GM23248 (cell line): Measurements from ENCODE around the gene ERCC3. TPM values are rescaled to one million over a fixed set of nuclear protein-coding genes. Genes with fewer than 3 reads are reported as not detected.

Source experiments
- DNase-seq: peaks from one replicate; pipeline ENCODE4 v3.0.0-alpha.2; 2015
- H2AFZ ChIP-seq: fragments of 200-600 bp; sonication (generic); 2 replicates; pipeline ENCODE4 v1.6.1; 2016; ENCODE audit warnings: antibody characterized with exemption
- H3F3A ChIP-seq: fragments of 200-600 bp; sonication (generic); 2 replicates; pipeline ENCODE4 v1.6.1; 2016; ENCODE audit warnings: mild to moderate bottlenecking, antibody characterized with exemption, mixed run types; ENCODE audit not compliant: insufficient read depth
- H3K27ac ChIP-seq: fragments of 200-600 bp; sonication (generic); 2 replicates; pipeline ENCODE4 v1.5.1; 2016; ENCODE audit warnings: mild to moderate bottlenecking
- H3K27me3 ChIP-seq: fragments of 200-600 bp; sonication (generic); replicated peaks from 2 replicates; pipeline ENCODE4 v1.6.1; 2016; ENCODE audit warnings: mild to moderate bottlenecking; ENCODE audit not compliant: insufficient read depth
- H3K36me3 ChIP-seq: fragments of 200-600 bp; sonication (generic); 2 replicates; pipeline ENCODE4 v1.6.1; 2016; ENCODE audit warnings: low read depth, mild to moderate bottlenecking
- H3K4me1 ChIP-seq: fragments of 200-600 bp; sonication (generic); 2 replicates; pipeline ENCODE4 v1.6.1; 2016; ENCODE audit warnings: mild to moderate bottlenecking; ENCODE audit not compliant: insufficient read depth
- H3K4me2 ChIP-seq: fragments of 200-600 bp; sonication (generic); one replicate; pipeline ENCODE4 v1.6.1; 2016; ENCODE audit warnings: mild to moderate bottlenecking; ENCODE audit not compliant: unreplicated experiment
- H3K4me3 ChIP-seq: fragments of 200-600 bp; sonication (generic); 2 replicates; pipeline ENCODE4 v1.5.1; 2016; ENCODE audit warnings: mild to moderate bottlenecking
- H3K79me2 ChIP-seq: fragments of 200-600 bp; sonication (generic); 2 replicates; pipeline ENCODE4 v1.6.1; 2016; ENCODE audit warnings: mild to moderate bottlenecking; ENCODE audit not compliant: insufficient read depth
- H3K9ac ChIP-seq: fragments of 200-600 bp; sonication (generic); 2 replicates; pipeline ENCODE4 v1.6.1; 2016; ENCODE audit warnings: mild to moderate bottlenecking
- H3K9me2 ChIP-seq: fragments of 200-600 bp; sonication (generic); 2 replicates; pipeline ENCODE4 v1.6.1; 2016; ENCODE audit warnings: mixed run types, mild to moderate bottlenecking, moderate library complexity; ENCODE audit not compliant: insufficient read depth
- H3K9me3 ChIP-seq: fragments of 200-600 bp; sonication (generic); one replicate; pipeline ENCODE4 v1.6.1; 2017; ENCODE audit warnings: low read depth
- H4K20me1 ChIP-seq: fragments of 200-600 bp; sonication (generic); 2 replicates; pipeline ENCODE4 v1.6.0; 2016; ENCODE audit not compliant: insufficient read depth
- EZH2 ChIP-seq: fragments of 200-600 bp; sonication (generic); IDR thresholded peaks from 2 replicates; pipeline ENCODE4 v1.6.1; 2018; ENCODE audit warnings: antibody characterized with exemption, mild to moderate bottlenecking; ENCODE audit not compliant: insufficient read depth, poor library complexity, severe bottlenecking
- EZH2phosphoT487 ChIP-seq: fragments of 200-600 bp; sonication (generic); IDR thresholded peaks from 2 replicates; pipeline ENCODE4 v1.6.1; 2018; ENCODE audit warnings: antibody characterized with exemption, moderate library complexity, mild to moderate bottlenecking, low read depth; ENCODE audit not compliant: insufficient read depth
- WGBS, 2 experiments: methylation state at CpG; one replicate each; pipeline ENCODE4 v1.1.6; 2015 to 2017; ENCODE audit warnings: low lambda C conversion rate in 2 of 2, low coverage in 1 of 2; ENCODE audit errors: missing lambda C conversion rate in 2 of 2; 5-methylcytosine and 5-hydroxymethylcytosine counted together
- in situ Hi-C: fragments of 300-500 bp; cut with MboI; formaldehyde crosslinking; loops from 2 replicates; pipeline ENCODE4 v1.15.0; 2020
- polyA plus RNA-seq: library from polyadenylated mRNA; unstranded; fragments of >200 nt; fragmentation: Nextera tagmentation; extraction: Ambion mirVana; gene quantifications from 2 replicates; pipeline ENCODE4 v1.2.1, GENCODE V29; 2016
- total RNA-seq: library from RNA; depleted of rRNA; stranded (reverse); fragments of >200 nt; shearing (Covaris generic); gene quantifications from 2 replicates; pipeline ENCODE4 v1.2.3, GENCODE V29; 2014

The ERCC3 gene
- total and polyA plus RNA-seq, 2 experiments from 2014 or later = 41.8 to 42.9 TPM

- peaks cover 33% of the 10 kb centered on the region for H3K36me3 ChIP-seq
- 96 to 98% methylated on average over 1 of the region's 1 CpG for whole genome bisulfite sequencing, 2 experiments
- in situ Hi-C loops = no loop called here
These were observed 36.8 kb upstream of the ERCC3 start for GRCh38 chr2:127330753-127331152.

GRCh38 chr2:127326289-127326945 is 32.5 kb upstream of the ERCC3 start:
- Histone ChIP-seq H3K9me2 (no peaks in the 10 kb centered on the region), H3K9me3 (no peaks in the 10 kb centered on the region), H3K4me3 (no peak overlapping the region), H3K79me2 (peaks cover 4% of the 10 kb centered on the region; the same call in 1 of the 2 replicates), H3K27ac (no peak overlapping the region), H3K27me3 (no peaks in the 10 kb centered on the region), H2AFZ (no peak overlapping the region), H4K20me1 (no peaks in the 10 kb centered on the region), H3K36me3 (peaks cover 32% of the 10 kb centered on the region), H3K4me2 (no peak overlapping the region), H3K9ac (no peak overlapping the region), H3F3A (peaks cover 3% of the 10 kb centered on the region; the same call in 1 of the 2 replicates), H3K4me1 (peaks cover 16% of the 10 kb centered on the region)
- in situ Hi-C loops = no loop called here
- peak; percentile 28 for DNase-seq
- 74 to 77% methylated on average over 2 of the region's 2 CpGs for WGBS, 2 experiments
- TF ChIP-seq EZH2phosphoT487 (no peak), EZH2 (no peak)

More at GRCh38 chr2:127330753-127331152, 36.8 kb upstream of the ERCC3 start:
- no peaks in the 10 kb centered on the region for H3K9me3 ChIP-seq
- TF ChIP-seq EZH2 = no peak
- TF ChIP-seq EZH2phosphoT487 = no peak
- no peaks in the 10 kb centered on the region for H3F3A ChIP-seq
- no peaks in the 10 kb centered on the region for H4K20me1 ChIP-seq
- no peak overlapping the region for H2AFZ ChIP-seq
- no peak overlapping the region for H3K4me3 ChIP-seq
- no peak overlapping the region for H3K9ac ChIP-seq
- no peaks in the 10 kb centered on the region for H3K27me3 ChIP-seq
- H3K9me2 ChIP-seq = no peaks in the 10 kb centered on the region
- H3K79me2 ChIP-seq = peaks cover 24% of the 10 kb centered on the region
- DNase-seq = no peak
- no peak overlapping the region for H3K27ac ChIP-seq
- no peak overlapping the region for H3K4me2 ChIP-seq
- peaks cover 13% of the 10 kb centered on the region; the same call in 1 of the 2 replicates for H3K4me1 ChIP-seq

- Histone ChIP-seq H3K36me3 (peaks cover 35% of the 10 kb centered on the region), H3K4me3 (no peak overlapping the region), H3F3A (peaks cover 3% of the 10 kb centered on the region; the same call in 1 of the 2 replicates), H3K9ac (no peak overlapping the region), H4K20me1 (no peaks in the 10 kb centered on the region), H3K4me2 (no peak overlapping the region), H3K79me2 (no peaks in the 10 kb centered on the region), H3K9me2 (no peaks in the 10 kb centered on the region), H3K27ac (no peak overlapping the region), H3K9me3 (no peaks in the 10 kb centered on the region), H3K4me1 (peaks cover 17% of the 10 kb centered on the region), H2AFZ (no peak overlapping the region), H3K27me3 (no peaks in the 10 kb centered on the region)
- peak; percentile 79 for DNase-seq
- in situ Hi-C loops = no loop called here
- 23 to 25% methylated on average over 3 of the region's 3 CpGs for WGBS, 2 experiments
- TF ChIP-seq EZH2phosphoT487 = no peak
- no peak for TF ChIP-seq EZH2
These were observed 30.7 kb upstream of the ERCC3 start for GRCh38 chr2:127324635-127325034.

GRCh38 chr2:127321303-127321702 is 27.4 kb upstream of the ERCC3 start:
- Histone ChIP-seq H3K4me2 (no peak overlapping the region), H3K9me2 (no peaks in the 10 kb centered on the region), H3K9me3 (no peaks in the 10 kb centered on the region), H3K9ac (no peak overlapping the region), H2AFZ (no peak overlapping the region), H3K36me3 (peaks cover 50% of the 10 kb centered on the region), H3F3A (peaks cover 3% of the 10 kb centered on the region; the same call in 1 of the 2 replicates), H3K4me1 (peaks cover 9% of the 10 kb centered on the region), H4K20me1 (no peaks in the 10 kb centered on the region), H3K27me3 (no peaks in the 10 kb centered on the region), H3K27ac (no peak overlapping the region), H3K79me2 (no peaks in the 10 kb centered on the region), H3K4me3 (no peak overlapping the region)
- TF ChIP-seq EZH2phosphoT487 (no peak), EZH2 (no peak)
- in situ Hi-C loops = no loop called here
- peak; percentile 24 for DNase-seq
